Adrenal gland (tissue), 12 donors: Measurements from ENCODE around the gene NANS. TPM values are rescaled to one million over a fixed set of nuclear protein-coding genes. Genes with fewer than 3 reads are reported as not detected.
"Not testable (repeated sequence)": the region's sequence is repeated elsewhere in the genome, so short reads cannot be mapped to it uniquely, and the experiment has no call there.

Experiments used
- DNase-seq, 7 donors: peaks; one replicate each; pipeline ENCODE4 v3.0.0-alpha.2; 2019 to 2020
- H3K27ac ChIP-seq, 5 donors: fragments of 200-600 bp; sonication (generic) in 4 of 5; 1 replicate in 3 of 5; 2 replicates in 2 of 5; pipeline versions ENCODE4 v1.5.1 to v1.8.0; 2016 to 2020; ENCODE audit warnings: mild to moderate bottlenecking in 1 of 5
- H3K27me3 ChIP-seq: fragments of 200-600 bp; 2 replicates; pipeline ENCODE4 v1.8.0; 2021
- H3K36me3 ChIP-seq, 2 donors: fragments of 200-600 bp; replicated peaks in 1 of 2; 1 replicate in 1 of 2; 2 replicates in 1 of 2; pipeline versions ENCODE4 v1.5.1 to v1.8.0; 2018 to 2022
- H3K4me1 ChIP-seq, 2 donors: fragments of 200-600 bp; replicated peaks in 1 of 2; 1 replicate in 1 of 2; 2 replicates in 1 of 2; pipeline versions ENCODE4 v1.5.1 to v1.8.0; 2018 to 2021
- H3K4me3 ChIP-seq, 4 donors: fragments of 200-600 bp; sonication (generic) in 3 of 4; one replicate each; pipeline ENCODE4 v1.5.1; 2016 to 2018
- H3K9me3 ChIP-seq, 3 donors: fragments of 200-600 bp; sonication (generic) in 1 of 3; replicated peaks in 1 of 3; 1 replicate in 2 of 3; 2 replicates in 1 of 3; pipeline versions ENCODE4 v1.5.1 to v1.8.0; 2016 to 2021
- CTCF ChIP-seq, 6 experiments: fragments of 450-650 bp in 4 of 6; fragments of 200-600 bp in 2 of 6; sonication (generic) in 1 of 6; IDR thresholded peaks; 1 replicate in 5 of 6; 2 replicates in 1 of 6; pipeline versions ENCODE4 v1.5.1 to v1.8.0; 2016 to 2021; ENCODE audit warnings: antibody characterized with exemption in 6 of 6, mild to moderate bottlenecking in 2 of 6, moderate library complexity in 1 of 6
- POLR2A ChIP-seq, 2 donors: fragments of 450-650 bp; IDR thresholded peaks; one replicate each; pipeline ENCODE4 v1.6.1; 2017; ENCODE audit warnings: antibody characterized with exemption in 2 of 2, mild to moderate bottlenecking in 2 of 2, moderate library complexity in 1 of 2
- WGBS, 4 donors: extraction: QIAGEN DNeasy Blood & Tissue Kit in 2 of 4; methylation state at CpG; one replicate each; pipeline versions ENCODE4 v1.1.5 to v1.1.7; 2013 to 2017; 5-methylcytosine and 5-hydroxymethylcytosine counted together
- intact Hi-C, 2 donors: fragments of 100-400 bp; cut with DNase I; formaldehyde crosslinking; loops; one replicate each; pipeline versions ENCODE4 v1.14.1 to v1.15.0; 2022 to 2023
- polyA plus RNA-seq, 3 donors: library from polyadenylated mRNA; stranded (reverse); fragments of 200-250 nt in 2 of 3; fragments of 350-450 nt in 1 of 3; fragmentation: Illumina TruSeq in 1 of 3; extraction: RNeasy Lipid Tissue Mini Kit (QIAGEN cat#74804) in 1 of 3; gene quantifications; one replicate each; pipeline ENCODE4 v1.2.3, GENCODE V29; 2013 to 2014
- total RNA-seq, 9 donors: library from RNA; depleted of rRNA in 4 of 9; stranded (reverse); fragments of >200 nt in 4 of 9; fragments of 120-200 nt in 1 of 9; fragmentation: NEBNext Ultra II Directional in 1 of 9; extraction: Animal tissue kit (Norgen Biotek cat#: 25700) in 1 of 9; gene quantifications; one replicate each; pipeline versions ENCODE4 v1.1.0 to v1.2.4, GENCODE V29; 2013 to 2023
- donor health status: healthy with polysubstance abuse.
- donor health status: Bipolar disorder and iron deficiency.
- donor health status: DM: yes; HTN: yes; CAD: no.
- donor health status: DM: no; HTN: no; CAD: no.
- donor health status: DM: no; HTN: no; CAD: no.
- donor health status: DM: yes; HTN: yes; CAD: no.

The NANS gene
- total and polyA plus RNA-seq, 12 donors, result 24.2 to 81.5 (median 38.7) TPM

GRCh38 chr9:98070704-98071103, 14.2 kb downstream of the NANS start:
- intact Hi-C loops, result loop anchor here (5.0 to 10.0 kb wide), 4 partner anchors 134 to 194 kb away; partner anchors contain the start of gene TBC1D2 (in 1 of the 2)
- H3K27ac ChIP-seq, result no peak overlapping the region
- TF ChIP-seq POLR2A (IDR thresholded peaks at IDR 0.05), result no peak
- TF ChIP-seq CTCF (IDR thresholded peaks at IDR 0.05), result no peak
- DNase-seq, result peak in 1 of 7 donors; percentile 7
- no peaks in the 10 kb centered on the region for H3K9me3 ChIP-seq
- H3K4me1 ChIP-seq, result no peaks in the 10 kb centered on the region
- peaks cover 0 to 3% of the 10 kb centered on the region in 2 donors for H3K36me3 ChIP-seq
- 89 to 97% (median 97%) methylated on average over 7 of the region's 7 CpGs for WGBS, 4 donors
- no peak overlapping the region for H3K4me3 ChIP-seq
- no peaks in the 10 kb centered on the region for H3K27me3 ChIP-seq

- Histone ChIP-seq H3K9me3 (no peaks in the 10 kb centered on the region), H3K4me1 (no peaks in the 10 kb centered on the region), H3K36me3 (no peaks in the 10 kb centered on the region), H3K4me3 (no peak overlapping the region), H3K27ac (no peak overlapping the region), H3K27me3 (no peaks in the 10 kb centered on the region)
- DNase-seq, result peak in 1 of 7 donors; percentile 44
- intact Hi-C loops, result loop anchor here (5.0 to 10.0 kb wide), 4 partner anchors 133 to 193 kb away; partner anchors contain the start of gene TBC1D2 (in 1 of the 2)
- WGBS, 4 donors, result 85 to 96% (median 92%) methylated on average over 6 to 9 of the region's 9 CpGs
- TF ChIP-seq CTCF (IDR thresholded peaks at IDR 0.05) (no peak), POLR2A (IDR thresholded peaks at IDR 0.05) (no peak)
These were observed 15.2 kb downstream of the NANS start for GRCh38 chr9:98071737-98072136.

- H3K4me3 ChIP-seq, result no peak overlapping the region
- no peaks in the 10 kb centered on the region for H3K27me3 ChIP-seq
- H3K9me3 ChIP-seq, result no peaks in the 10 kb centered on the region
- peaks cover 0 to 10% of the 10 kb centered on the region in 2 donors for H3K36me3 ChIP-seq
- TF ChIP-seq CTCF (IDR thresholded peaks at IDR 0.05) (peak; percentile 82 to 97 (median 84)), POLR2A (IDR thresholded peaks at IDR 0.05) (no peak)
- intact Hi-C loops, result loop anchor here (5.0 to 10.0 kb wide), 4 partner anchors 130 to 190 kb away; partner anchors contain the start of gene TBC1D2 (in 1 of the 2)
- peak overlapping the region in 1 of 5 donors; percentile 0 for H3K27ac ChIP-seq
- no peaks in the 10 kb centered on the region for H3K4me1 ChIP-seq
- DNase-seq, result peak; percentile 50 to 82 (median 66)
- WGBS, 4 donors, result 30 to 39% (median 34%) methylated on average over 13 of the region's 13 CpGs
These were observed 17.8 kb downstream of the NANS start for GRCh38 chr9:98074115-98074990.

- no peaks in the 10 kb centered on the region for H3K27me3 ChIP-seq
- WGBS, 4 donors, result 37 to 57% (median 54%) methylated on average over 6 of the region's 6 CpGs
- H3K27ac ChIP-seq, result no peak overlapping the region
- DNase-seq, result peak in 4 of 7 donors; percentile 33 to 42 (median 38)
- no peak overlapping the region for H3K4me3 ChIP-seq
- TF ChIP-seq POLR2A (IDR thresholded peaks at IDR 0.05) (no peak), CTCF (IDR thresholded peaks at IDR 0.05) (no peak)
- no peaks in the 10 kb centered on the region for H3K4me1 ChIP-seq
- no peaks in the 10 kb centered on the region for H3K9me3 ChIP-seq
- peaks cover 0 to 17% of the 10 kb centered on the region in 2 donors for H3K36me3 ChIP-seq
- intact Hi-C loops, result loop anchor here in 1 of 2 donors (10.0 kb wide), 2 partner anchors 129 to 189 kb away; no protein-coding TSS in a partner anchor
These were observed 18.8 kb downstream of the NANS start for GRCh38 chr9:98075332-98075805.

- 91 to 93% (median 92%) methylated on average over 8 of the region's 8 CpGs for WGBS, 4 donors
- DNase-seq, H3K9me3 ChIP-seq, H3K4me1 ChIP-seq, H3K4me3 ChIP-seq, H3K27ac ChIP-seq, H3K27me3 ChIP-seq: not testable (repeated sequence)
- intact Hi-C loops, result loop anchor here in 1 of 2 donors (10.0 kb wide), 2 partner anchors 128 to 188 kb away; no protein-coding TSS in a partner anchor
- peaks cover 0 to 29% of the 10 kb centered on the region in 2 donors for H3K36me3 ChIP-seq
These were observed 20.0 kb downstream of the NANS start for GRCh38 chr9:98076514-98076890.
